ENCODE data around the gene SNX1. TPM values are rescaled to one million over a fixed set of nuclear protein-coding genes. Genes with fewer than 3 reads are reported as not detected.
"Not testable (repeated sequence)": the region's sequence is repeated elsewhere in the genome, so short reads cannot be mapped to it uniquely, and the experiment has no call there.

Gene SNX1
- total and polyA plus RNA-seq, 2 donors (not counting 1 experiment from before 2014, with no cell fraction given): 87.9 to 152 TPM

DNA sequence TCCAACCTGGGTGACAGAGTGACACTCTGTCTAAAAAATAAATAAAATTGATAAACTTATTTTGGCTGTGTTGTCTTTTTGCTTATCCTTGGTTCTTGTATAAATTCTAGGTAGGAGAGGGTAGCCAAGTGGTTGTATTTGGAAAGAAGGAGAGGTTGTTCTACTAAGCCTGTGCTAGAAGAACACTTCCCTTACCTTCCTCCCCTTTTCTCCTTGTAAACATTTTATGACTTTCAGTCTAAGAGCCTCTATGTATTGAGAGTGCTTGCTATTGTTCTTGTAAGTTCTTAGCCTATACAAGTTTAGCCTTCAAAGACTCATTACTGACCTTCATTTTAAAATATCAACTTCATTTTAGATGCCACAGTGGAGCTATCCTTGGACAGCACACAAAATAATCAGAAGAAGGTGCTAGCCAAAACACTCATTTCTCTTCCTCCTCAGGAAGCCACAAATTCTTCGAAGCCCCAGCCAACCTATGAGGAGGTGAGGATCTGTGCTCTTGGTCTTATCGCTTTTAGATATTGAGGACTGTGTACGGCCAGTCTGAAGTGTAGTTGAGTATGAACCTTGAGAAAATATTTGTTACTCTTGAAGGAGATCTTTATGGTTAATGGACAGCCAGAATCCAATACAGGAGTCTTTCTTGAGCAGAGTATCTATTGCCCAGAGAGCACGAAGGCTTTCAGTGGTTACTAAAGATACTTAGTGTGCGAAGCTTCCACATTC is 22.1 kb downstream of the SNX1 start:
- Histone ChIP-seq H3K27me3 (replicated peaks in 1 of 4; ENCODE audit: control extremely low read depth in 1 of 4, control insufficient read depth in 3 of 4, insufficient read depth in 4 of 4, low read length in 3 of 4) (no peaks in the 10 kb centered on the region), H2AFZ (ENCODE audit: insufficient read depth, low read depth, low read length, poor library complexity, severe bottlenecking) (no peak overlapping the region), H3K9ac (ENCODE audit: low read length) (no peak overlapping the region), H3K27ac (ENCODE audit: low read length in 2 of 2) (no peak overlapping the region), H3K9me3 (ENCODE audit: control extremely low read depth in 1 of 3, control insufficient read depth in 2 of 3, insufficient read depth in 1 of 3, low read length in 2 of 3) (no peaks in the 10 kb centered on the region), H3K4me3 (ENCODE audit: control extremely low read depth in 1 of 5, extremely low read depth in 1 of 5, insufficient read depth in 1 of 5, low read depth in 2 of 5, low read length in 4 of 5) (no peak overlapping the region), H3K4me1 (ENCODE audit: control insufficient read depth in 2 of 2, insufficient read depth in 2 of 2, low read length in 2 of 2) (peaks cover 7 to 9% of the 10 kb centered on the region in 2 donors), H3K79me2 (ENCODE audit: control insufficient read depth, insufficient read depth, low read length) (peaks cover 86% of the 10 kb centered on the region), H3K4me2 (replicated peaks; ENCODE audit: low read depth, low read length, poor library complexity, severe bottlenecking) (no peak overlapping the region), H3K36me3 (replicated peaks in 1 of 2; ENCODE audit: control extremely low read depth in 1 of 2, control insufficient read depth in 1 of 2, extremely low read depth in 1 of 2, insufficient read depth in 2 of 2, low read length in 1 of 2) (peaks cover 19 to 97% of the 10 kb centered on the region in 2 experiments), H4K20me1 (ENCODE audit: control insufficient read depth, insufficient read depth, low read length, poor library complexity, severe bottlenecking) (peaks cover 19% of the 10 kb centered on the region)
- intact Hi-C loops (cut with micrococcal nuclease): no loop called here
- H3K4me3 Mint-ChIP-seq: no peak overlapping the region
- CTCF ChIA-PET: interaction anchor here (1.4 kb wide), 1 partner anchor 19 kb away, joined by 3 read pairs; no protein-coding TSS in a partner anchor
- no peaks in the 10 kb centered on the region for H3K9me3 Mint-ChIP-seq (ENCODE audit: insufficient read depth)
- peaks cover 12% of the 10 kb centered on the region for H3K4me1 Mint-ChIP-seq
- WGBS (ENCODE audit: insufficient coverage): 100% methylated on average over 5 of the region's 5 CpGs
- no peak for DNase-seq
- POLR2A ChIA-PET: no interaction called here
- peak overlapping the region; percentile 29 for H3K27ac Mint-ChIP-seq
- ATAC-seq (ENCODE audit: low read depth): no peak
- no peaks in the 10 kb centered on the region for H3K27me3 Mint-ChIP-seq
- TF ChIP-seq, protein P1, sequence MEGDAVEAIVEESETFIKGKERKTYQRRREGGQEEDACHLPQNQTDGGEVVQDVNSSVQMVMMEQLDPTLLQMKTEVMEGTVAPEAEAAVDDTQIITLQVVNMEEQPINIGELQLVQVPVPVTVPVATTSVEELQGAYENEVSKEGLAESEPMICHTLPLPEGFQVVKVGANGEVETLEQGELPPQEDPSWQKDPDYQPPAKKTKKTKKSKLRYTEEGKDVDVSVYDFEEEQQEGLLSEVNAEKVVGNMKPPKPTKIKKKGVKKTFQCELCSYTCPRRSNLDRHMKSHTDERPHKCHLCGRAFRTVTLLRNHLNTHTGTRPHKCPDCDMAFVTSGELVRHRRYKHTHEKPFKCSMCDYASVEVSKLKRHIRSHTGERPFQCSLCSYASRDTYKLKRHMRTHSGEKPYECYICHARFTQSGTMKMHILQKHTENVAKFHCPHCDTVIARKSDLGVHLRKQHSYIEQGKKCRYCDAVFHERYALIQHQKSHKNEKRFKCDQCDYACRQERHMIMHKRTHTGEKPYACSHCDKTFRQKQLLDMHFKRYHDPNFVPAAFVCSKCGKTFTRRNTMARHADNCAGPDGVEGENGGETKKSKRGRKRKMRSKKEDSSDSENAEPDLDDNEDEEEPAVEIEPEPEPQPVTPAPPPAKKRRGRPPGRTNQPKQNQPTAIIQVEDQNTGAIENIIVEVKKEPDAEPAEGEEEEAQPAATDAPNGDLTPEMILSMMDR (IDR thresholded peaks at IDR 0.05): no peak
- TF ChIP-seq EZH2 (IDR thresholded peaks at IDR 0.05; ENCODE audit: borderline replicate concordance, insufficient read depth, low read depth, low read length, poor library complexity, severe bottlenecking): no peak

DNA sequence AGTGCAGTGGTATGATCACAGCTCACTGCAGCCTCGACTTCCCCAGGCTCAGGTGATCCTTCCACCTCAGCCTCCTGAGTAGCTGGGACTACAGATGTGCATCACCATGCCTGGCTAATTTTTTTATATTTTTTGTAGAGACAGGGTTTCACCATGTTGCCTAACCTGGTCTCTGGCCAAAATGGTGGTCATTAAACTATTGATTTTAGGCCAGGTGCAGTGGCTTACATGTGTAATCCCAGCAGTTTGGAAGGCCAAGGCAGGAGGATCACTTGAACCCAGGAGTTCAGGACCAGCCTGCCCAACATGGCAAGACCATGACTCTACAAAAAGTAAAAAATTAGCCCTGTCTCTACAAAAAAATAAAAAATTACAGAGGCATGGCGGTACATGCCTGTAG is 24.5 kb downstream of the SNX1 start:
- H2AFZ ChIP-seq (ENCODE audit: insufficient read depth, low read depth, low read length, poor library complexity, severe bottlenecking); H3K4me3 ChIP-seq (ENCODE audit: control extremely low read depth in 1 of 5, extremely low read depth in 1 of 5, insufficient read depth in 1 of 5, low read depth in 2 of 5, low read length in 4 of 5); DNase-seq; intact Hi-C loops (cut with micrococcal nuclease); H3K9me3 Mint-ChIP-seq (ENCODE audit: insufficient read depth); ATAC-seq (ENCODE audit: low read depth); H3K27ac Mint-ChIP-seq; POLR2A ChIA-PET; H3K9me3 ChIP-seq (ENCODE audit: control extremely low read depth in 1 of 3, control insufficient read depth in 2 of 3, insufficient read depth in 1 of 3, low read length in 2 of 3); H3K27ac ChIP-seq (ENCODE audit: low read length in 2 of 2); H3K27me3 Mint-ChIP-seq; H3K4me2 ChIP-seq (replicated peaks; ENCODE audit: low read depth, low read length, poor library complexity, severe bottlenecking); H3K4me3 Mint-ChIP-seq; H3K4me1 Mint-ChIP-seq; H3K4me1 ChIP-seq (ENCODE audit: control insufficient read depth in 2 of 2, insufficient read depth in 2 of 2, low read length in 2 of 2); H3K9ac ChIP-seq (ENCODE audit: low read length); H3K27me3 ChIP-seq (replicated peaks in 1 of 4; ENCODE audit: control extremely low read depth in 1 of 4, control insufficient read depth in 3 of 4, insufficient read depth in 4 of 4, low read length in 3 of 4): not testable (repeated sequence)
- CTCF ChIA-PET: interaction anchor here (1.4 kb wide), 1 partner anchor 34 kb away, joined by 4 read pairs; no protein-coding TSS in a partner anchor
- 100% methylated on average over 2 of the region's 2 CpGs for WGBS (ENCODE audit: insufficient coverage)
- Histone ChIP-seq H3K36me3 (replicated peaks in 1 of 2; ENCODE audit: control extremely low read depth in 1 of 2, control insufficient read depth in 1 of 2, extremely low read depth in 1 of 2, insufficient read depth in 2 of 2, low read length in 1 of 2) (peaks cover 15 to 91% of the 10 kb centered on the region in 2 experiments), H3K79me2 (ENCODE audit: control insufficient read depth, insufficient read depth, low read length) (peaks cover 73% of the 10 kb centered on the region), H4K20me1 (ENCODE audit: control insufficient read depth, insufficient read depth, low read length, poor library complexity, severe bottlenecking) (peaks cover 18% of the 10 kb centered on the region)
